ENCODE data around the gene TBC1D30. TPM values are rescaled to one million over a fixed set of nuclear protein-coding genes. Genes with fewer than 3 reads are reported as not detected.

TBC1D30 gene
- total RNA-seq, 1 donor from 2014 or later, result 3.1 TPM

GRCh38 chr12:64806593-64807460 is 17.6 kb upstream of the TBC1D30 start:
- Mint-ChIP-seq H3K27me3 (ENCODE audit: low read depth) (peaks cover 61% of the 10 kb centered on the region), H3K9me3 (no peaks in the 10 kb centered on the region), H3K27ac (no peak overlapping the region), H3K36me3 (no peaks in the 10 kb centered on the region), H3K4me3 (no peak overlapping the region), H3K4me1 (peaks cover 2% of the 10 kb centered on the region)
- no peak for DNase-seq (ENCODE audit: low spot score in 2 of 2, unreplicated experiment in 2 of 2)
- TF ChIP-seq, protein P1, sequence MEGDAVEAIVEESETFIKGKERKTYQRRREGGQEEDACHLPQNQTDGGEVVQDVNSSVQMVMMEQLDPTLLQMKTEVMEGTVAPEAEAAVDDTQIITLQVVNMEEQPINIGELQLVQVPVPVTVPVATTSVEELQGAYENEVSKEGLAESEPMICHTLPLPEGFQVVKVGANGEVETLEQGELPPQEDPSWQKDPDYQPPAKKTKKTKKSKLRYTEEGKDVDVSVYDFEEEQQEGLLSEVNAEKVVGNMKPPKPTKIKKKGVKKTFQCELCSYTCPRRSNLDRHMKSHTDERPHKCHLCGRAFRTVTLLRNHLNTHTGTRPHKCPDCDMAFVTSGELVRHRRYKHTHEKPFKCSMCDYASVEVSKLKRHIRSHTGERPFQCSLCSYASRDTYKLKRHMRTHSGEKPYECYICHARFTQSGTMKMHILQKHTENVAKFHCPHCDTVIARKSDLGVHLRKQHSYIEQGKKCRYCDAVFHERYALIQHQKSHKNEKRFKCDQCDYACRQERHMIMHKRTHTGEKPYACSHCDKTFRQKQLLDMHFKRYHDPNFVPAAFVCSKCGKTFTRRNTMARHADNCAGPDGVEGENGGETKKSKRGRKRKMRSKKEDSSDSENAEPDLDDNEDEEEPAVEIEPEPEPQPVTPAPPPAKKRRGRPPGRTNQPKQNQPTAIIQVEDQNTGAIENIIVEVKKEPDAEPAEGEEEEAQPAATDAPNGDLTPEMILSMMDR (IDR thresholded peaks at IDR 0.05; ENCODE audit: unreplicated experiment), result no peak

GRCh38 chr12:64808110-64808509 is 16.3 kb upstream of the TBC1D30 start:
- Mint-ChIP-seq H3K4me3 (no peak overlapping the region), H3K4me1 (no peaks in the 10 kb centered on the region), H3K27ac (no peak overlapping the region), H3K9me3 (no peaks in the 10 kb centered on the region), H3K36me3 (no peaks in the 10 kb centered on the region), H3K27me3 (ENCODE audit: low read depth) (peaks cover 57% of the 10 kb centered on the region)
- TF ChIP-seq, protein P1 (IDR thresholded peaks at IDR 0.05; ENCODE audit: unreplicated experiment), result no peak
- DNase-seq (ENCODE audit: low spot score in 2 of 2, unreplicated experiment in 2 of 2), result no peak

GRCh38 chr12:64810831-64811230 is 13.6 kb upstream of the TBC1D30 start:
- Mint-ChIP-seq H3K4me1 (peaks cover 4% of the 10 kb centered on the region), H3K4me3 (no peak overlapping the region), H3K9me3 (no peaks in the 10 kb centered on the region), H3K27ac (no peak overlapping the region), H3K36me3 (no peaks in the 10 kb centered on the region), H3K27me3 (ENCODE audit: low read depth) (peaks cover 42% of the 10 kb centered on the region)
- DNase-seq (ENCODE audit: low spot score in 2 of 2, unreplicated experiment in 2 of 2), result no peak
- TF ChIP-seq, protein P1 (IDR thresholded peaks at IDR 0.05; ENCODE audit: unreplicated experiment), result no peak

DNA sequence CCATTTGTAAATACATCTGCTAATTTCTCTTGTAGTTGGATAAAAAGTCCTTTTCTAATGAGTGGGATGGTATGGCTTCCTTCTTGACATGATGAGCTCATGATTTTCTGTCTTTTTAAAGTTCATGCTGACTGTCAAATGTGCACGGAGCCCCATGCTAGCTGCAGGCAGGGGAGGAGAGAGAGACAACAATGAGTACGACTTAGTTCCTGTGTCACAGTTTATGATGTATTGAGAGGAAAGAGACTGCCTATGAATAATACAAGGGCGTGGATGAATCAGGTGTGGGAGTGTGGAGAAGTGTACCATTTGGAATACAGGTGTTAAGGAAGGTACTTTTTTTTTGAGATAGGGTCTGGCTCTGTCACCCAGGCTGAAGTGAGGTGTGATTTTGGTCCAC is 10.7 kb upstream of the TBC1D30 start:
- H3K27me3 Mint-ChIP-seq (ENCODE audit: low read depth), result peaks cover 26% of the 10 kb centered on the region
- peaks cover 4% of the 10 kb centered on the region for H3K4me1 Mint-ChIP-seq
- H3K27ac Mint-ChIP-seq, result no peak overlapping the region
- TF ChIP-seq, protein P1 (IDR thresholded peaks at IDR 0.05; ENCODE audit: unreplicated experiment), result no peak
- no peaks in the 10 kb centered on the region for H3K36me3 Mint-ChIP-seq
- no peak overlapping the region for H3K4me3 Mint-ChIP-seq
- DNase-seq (ENCODE audit: low spot score in 2 of 2, unreplicated experiment in 2 of 2), result no peak
- H3K9me3 Mint-ChIP-seq, result no peaks in the 10 kb centered on the region

DNA sequence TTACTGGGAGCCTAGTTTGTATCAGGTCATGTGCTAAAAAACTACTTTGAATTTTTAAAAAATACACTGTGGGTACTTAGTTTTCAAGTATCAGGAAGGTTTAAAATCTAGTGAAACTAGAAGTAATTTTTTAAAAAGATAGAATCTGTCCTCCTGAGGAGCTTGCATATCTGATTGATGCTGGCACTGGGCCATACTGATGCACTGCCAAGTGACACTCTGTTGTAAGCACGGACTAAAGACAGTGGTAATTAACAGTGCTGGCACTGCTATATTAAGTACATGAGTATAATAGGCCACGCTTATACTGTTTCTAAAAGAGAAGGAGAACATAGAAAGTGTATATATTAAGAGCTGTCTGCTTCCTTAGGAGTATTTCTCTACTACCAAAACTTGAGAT is 10.0 kb upstream of the TBC1D30 start:
- H3K4me1 Mint-ChIP-seq, result peaks cover 4% of the 10 kb centered on the region
- peaks cover 21% of the 10 kb centered on the region for H3K27me3 Mint-ChIP-seq (ENCODE audit: low read depth)
- no peak for DNase-seq (ENCODE audit: low spot score in 2 of 2, unreplicated experiment in 2 of 2)
- H3K9me3 Mint-ChIP-seq, result no peaks in the 10 kb centered on the region
- H3K27ac Mint-ChIP-seq, result no peak overlapping the region
- H3K36me3 Mint-ChIP-seq, result no peaks in the 10 kb centered on the region
- H3K4me3 Mint-ChIP-seq, result no peak overlapping the region
- TF ChIP-seq, protein P1 (IDR thresholded peaks at IDR 0.05; ENCODE audit: unreplicated experiment), result no peak
